ENCODE measurements around the gene SMARCD3.

SMARCD3 gene

DNA sequence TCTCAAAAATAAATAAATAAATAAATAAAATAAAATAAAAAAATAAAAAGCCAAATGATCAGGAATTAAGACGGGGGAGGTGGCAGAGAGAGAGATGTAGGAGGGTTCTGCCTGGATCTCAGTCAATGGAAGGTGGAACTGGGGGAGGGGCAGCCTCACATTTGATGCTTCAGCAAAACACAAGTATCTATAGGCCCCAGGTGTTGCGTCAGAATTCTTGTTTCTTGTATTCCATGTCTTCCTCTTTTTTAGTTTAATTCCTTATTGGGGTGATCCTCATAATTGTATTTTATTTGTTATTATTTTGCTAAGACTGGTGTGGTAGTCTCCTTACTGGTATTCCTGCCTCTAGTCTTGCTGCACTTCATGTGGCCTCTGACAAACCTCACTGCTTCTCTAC, 41.4 kb upstream of the SMARCD3 start:
- H3K27ac ChIP-seq, result no peak overlapping the region
- H3K4me3 ChIP-seq (ENCODE audit: low read depth in 1 of 2, low read length in 1 of 2), result no peak overlapping the region
- no peaks in the 10 kb centered on the region for H3K4me1 ChIP-seq (ENCODE audit: control insufficient read depth in 1 of 2, insufficient read depth in 1 of 2, low read depth in 1 of 2, low read length in 1 of 2)
- H3K27me3 ChIP-seq, result peaks cover 23% of the 10 kb centered on the region
- H3K9me3 ChIP-seq, result no peaks in the 10 kb centered on the region
- H3K36me3 ChIP-seq, result no peaks in the 10 kb centered on the region
- TF ChIP-seq, protein P1, sequence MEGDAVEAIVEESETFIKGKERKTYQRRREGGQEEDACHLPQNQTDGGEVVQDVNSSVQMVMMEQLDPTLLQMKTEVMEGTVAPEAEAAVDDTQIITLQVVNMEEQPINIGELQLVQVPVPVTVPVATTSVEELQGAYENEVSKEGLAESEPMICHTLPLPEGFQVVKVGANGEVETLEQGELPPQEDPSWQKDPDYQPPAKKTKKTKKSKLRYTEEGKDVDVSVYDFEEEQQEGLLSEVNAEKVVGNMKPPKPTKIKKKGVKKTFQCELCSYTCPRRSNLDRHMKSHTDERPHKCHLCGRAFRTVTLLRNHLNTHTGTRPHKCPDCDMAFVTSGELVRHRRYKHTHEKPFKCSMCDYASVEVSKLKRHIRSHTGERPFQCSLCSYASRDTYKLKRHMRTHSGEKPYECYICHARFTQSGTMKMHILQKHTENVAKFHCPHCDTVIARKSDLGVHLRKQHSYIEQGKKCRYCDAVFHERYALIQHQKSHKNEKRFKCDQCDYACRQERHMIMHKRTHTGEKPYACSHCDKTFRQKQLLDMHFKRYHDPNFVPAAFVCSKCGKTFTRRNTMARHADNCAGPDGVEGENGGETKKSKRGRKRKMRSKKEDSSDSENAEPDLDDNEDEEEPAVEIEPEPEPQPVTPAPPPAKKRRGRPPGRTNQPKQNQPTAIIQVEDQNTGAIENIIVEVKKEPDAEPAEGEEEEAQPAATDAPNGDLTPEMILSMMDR (IDR thresholded peaks at IDR 0.05), result no peak

DNA sequence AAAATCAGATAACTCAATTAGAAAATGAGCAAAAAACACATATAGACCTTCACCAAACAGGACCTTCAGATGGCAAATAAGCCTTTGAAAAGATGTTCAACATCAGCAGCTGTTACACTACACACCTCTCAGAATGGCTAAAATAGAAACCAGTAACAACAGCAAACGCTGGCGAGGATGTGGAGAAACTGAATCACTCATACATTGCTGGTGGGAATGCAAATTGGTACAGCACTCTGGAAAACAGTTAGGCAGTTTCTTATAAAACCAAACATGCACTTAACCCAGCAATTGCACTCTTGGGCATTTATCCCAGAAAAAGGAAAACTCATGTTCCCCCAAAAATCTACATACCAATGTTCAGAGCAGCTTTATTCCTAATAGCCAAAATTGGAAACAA, 37.7 kb upstream of the SMARCD3 start:
- TF ChIP-seq, protein P1 (IDR thresholded peaks at IDR 0.05), result no peak
- Histone ChIP-seq H3K4me1 (ENCODE audit: control insufficient read depth in 1 of 2, insufficient read depth in 1 of 2, low read depth in 1 of 2, low read length in 1 of 2) (no peaks in the 10 kb centered on the region), H3K36me3 (no peaks in the 10 kb centered on the region), H3K27ac (no peak overlapping the region), H3K4me3 (ENCODE audit: low read depth in 1 of 2, low read length in 1 of 2) (no peak overlapping the region), H3K9me3 (no peaks in the 10 kb centered on the region), H3K27me3 (peaks cover 37% of the 10 kb centered on the region)

DNA sequence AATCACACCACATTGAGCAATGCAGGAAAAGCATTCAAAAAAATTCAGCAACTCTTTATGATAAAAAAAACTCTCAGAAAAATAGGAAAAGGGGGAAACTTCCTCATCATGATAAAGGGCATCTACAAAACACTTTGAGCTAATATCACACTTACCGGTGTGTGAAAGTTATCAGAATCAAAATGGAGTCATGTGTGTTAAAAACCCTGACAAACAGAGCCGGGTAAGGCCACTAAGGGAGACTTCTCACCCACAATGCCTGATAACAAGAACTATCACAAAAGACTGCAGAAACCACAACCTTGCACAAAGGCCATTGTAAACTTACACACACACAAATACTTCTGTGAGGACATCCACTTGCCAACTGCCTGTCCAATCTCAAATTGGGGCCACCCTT, 34.8 kb upstream of the SMARCD3 start:
- Histone ChIP-seq H3K4me3 (ENCODE audit: low read depth in 1 of 2, low read length in 1 of 2) (no peak overlapping the region), H3K27me3 (peaks cover 37% of the 10 kb centered on the region), H3K9me3 (no peaks in the 10 kb centered on the region), H3K27ac (no peak overlapping the region), H3K36me3 (no peaks in the 10 kb centered on the region), H3K4me1 (ENCODE audit: control insufficient read depth in 1 of 2, insufficient read depth in 1 of 2, low read depth in 1 of 2, low read length in 1 of 2) (no peaks in the 10 kb centered on the region)
- TF ChIP-seq, protein P1 (IDR thresholded peaks at IDR 0.05), result no peak

DNA sequence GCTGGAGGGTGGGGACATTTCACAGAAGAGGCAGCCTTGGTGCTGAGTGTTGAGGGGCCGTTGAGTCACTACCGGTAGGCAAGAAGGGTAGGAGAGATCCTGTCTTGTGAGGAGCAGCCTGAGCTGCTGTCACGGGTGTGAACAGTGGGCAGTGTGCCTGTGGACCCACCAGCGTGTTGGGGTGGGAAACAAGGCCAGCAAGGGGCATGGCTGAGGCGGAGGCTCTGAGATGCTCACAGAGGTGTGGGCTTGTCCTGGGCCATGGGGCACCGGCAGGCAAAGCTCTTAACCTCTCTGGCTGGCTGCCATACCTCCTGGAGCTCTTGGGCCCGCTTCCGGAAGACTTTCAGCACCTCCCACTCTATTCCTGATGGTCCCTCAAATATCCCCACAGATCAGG, 33.6 kb upstream of the SMARCD3 start:
- no peak overlapping the region for H3K4me3 ChIP-seq (ENCODE audit: low read depth in 1 of 2, low read length in 1 of 2)
- peaks cover 46% of the 10 kb centered on the region for H3K27me3 ChIP-seq
- TF ChIP-seq, protein P1 (IDR thresholded peaks at IDR 0.05), result no peak
- peaks cover 4 to 5% of the 10 kb centered on the region in 2 experiments for H3K4me1 ChIP-seq (ENCODE audit: control insufficient read depth in 1 of 2, insufficient read depth in 1 of 2, low read depth in 1 of 2, low read length in 1 of 2)
- no peaks in the 10 kb centered on the region for H3K9me3 ChIP-seq
- H3K36me3 ChIP-seq, result no peaks in the 10 kb centered on the region
- H3K27ac ChIP-seq, result no peak overlapping the region

DNA sequence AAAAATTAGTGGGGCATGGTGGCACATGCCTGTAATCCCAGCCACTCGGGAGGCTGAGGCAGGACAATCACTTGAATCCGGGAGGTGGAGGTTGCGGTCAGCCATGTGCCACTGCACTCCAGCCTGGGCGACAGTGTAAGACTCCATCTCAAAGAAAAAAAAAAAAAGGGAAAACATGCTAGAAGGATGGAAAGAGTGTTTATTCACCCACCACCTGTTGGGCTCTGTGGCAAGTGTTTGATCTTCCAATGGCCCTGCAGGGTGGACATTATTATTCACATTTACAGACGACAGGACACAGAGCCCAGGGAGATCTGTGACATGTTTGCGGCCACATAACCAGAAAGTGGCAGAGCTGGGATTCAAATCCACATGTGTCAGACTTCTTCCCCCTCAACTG, 33.2 kb upstream of the SMARCD3 start:
- H3K27me3 ChIP-seq, result peaks cover 44% of the 10 kb centered on the region

More for the DNA sequence above, 33.2 kb upstream of the SMARCD3 start:
- Histone ChIP-seq H3K4me3 (ENCODE audit: low read depth in 1 of 2, low read length in 1 of 2) (no peak overlapping the region), H3K9me3 (no peaks in the 10 kb centered on the region), H3K4me1 (ENCODE audit: control insufficient read depth in 1 of 2, insufficient read depth in 1 of 2, low read depth in 1 of 2, low read length in 1 of 2) (peaks cover 7% of the 10 kb centered on the region in 2 experiments), H3K36me3 (no peaks in the 10 kb centered on the region), H3K27ac (no peak overlapping the region)
- TF ChIP-seq, protein P1 (IDR thresholded peaks at IDR 0.05), result no peak

All from neutrophil (primary cell).